NT2/D1 (cell line): Measurements from ENCODE around the gene ELOVL6.

Experiments
- YY1 ChIP-seq: IDR thresholded peaks from 2 replicates; pipeline ENCODE4 v1.6.1; 2011; ENCODE audit not compliant: insufficient read length, insufficient read depth
- ZNF274 ChIP-seq: IDR thresholded peaks from 2 replicates; pipeline ENCODE4 v1.6.1; 2011; ENCODE audit warnings: mild to moderate bottlenecking, low read depth, low read length

DNA sequence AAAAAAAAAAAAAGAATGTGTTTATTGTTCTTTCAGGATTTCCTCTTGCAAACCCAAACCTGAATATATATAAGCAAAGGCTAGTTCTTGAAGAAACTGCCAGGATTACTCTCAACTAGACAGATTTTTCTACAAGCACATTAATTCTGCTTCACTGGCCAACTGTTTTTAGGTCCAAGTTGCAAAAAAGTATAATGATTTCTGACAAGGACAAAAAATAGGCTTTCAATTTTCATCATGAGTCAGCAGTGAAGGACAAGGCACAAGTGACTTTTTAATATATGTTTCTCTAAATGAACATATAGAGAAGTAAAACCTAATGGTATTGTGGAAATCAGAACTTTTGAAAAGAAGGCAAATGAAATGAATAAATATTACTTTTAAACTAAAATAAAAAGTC is 73.7 kb downstream of the ELOVL6 start:
- TF ChIP-seq ZNF274 (no peak), YY1 (no peak)
